GM03348 (cell line): ENCODE measurements around the gene DUOX1.

Source experiments
- DNase-seq: peaks from one replicate; pipeline ENCODE4 v3.0.0; 2012; ENCODE audit warnings: low spot score

Gene DUOX1

GRCh38 chr15:45168751-45169551 is 39.2 kb downstream of the DUOX1 start:
- no peak for DNase-seq

GRCh38 chr15:45169608-45170480 is 40.0 kb downstream of the DUOX1 start:
- DNase-seq = no peak

GRCh38 chr15:45171912-45172311 is 42.1 kb downstream of the DUOX1 start:
- no peak for DNase-seq

GRCh38 chr15:45174069-45174468 is 44.3 kb downstream of the DUOX1 start:
- DNase-seq = no peak

GRCh38 chr15:45174577-45174976 is 44.8 kb downstream of the DUOX1 start:
- no peak for DNase-seq

- no peak for DNase-seq
Measured at GRCh38 chr15:45177285-45177684, 47.5 kb downstream of the DUOX1 start.

- DNase-seq = peak; percentile 35
Measured at GRCh38 chr15:45179221-45179985, 49.6 kb downstream of the DUOX1 start.

- no peak for DNase-seq
Measured at GRCh38 chr15:45180201-45180600, 50.4 kb downstream of the DUOX1 start.

- no peak for DNase-seq
Measured at GRCh38 chr15:45180648-45181436, 51.0 kb downstream of the DUOX1 start.

GRCh38 chr15:45181491-45182285 is 51.9 kb downstream of the DUOX1 start:
- no peak for DNase-seq

GRCh38 chr15:45182996-45183395 is 53.2 kb downstream of the DUOX1 start:
- no peak for DNase-seq

GRCh38 chr15:45183511-45183910 is 53.7 kb downstream of the DUOX1 start:
- DNase-seq = no peak

- no peak for DNase-seq
Measured at GRCh38 chr15:45184562-45185041, 54.8 kb downstream of the DUOX1 start.

GRCh38 chr15:45185069-45185779 is 55.4 kb downstream of the DUOX1 start:
- DNase-seq = no peak

GRCh38 chr15:45185903-45186770 is 56.3 kb downstream of the DUOX1 start:
- DNase-seq = peak; percentile 49

- no peak for DNase-seq
Measured at GRCh38 chr15:45186771-45187577, 57.2 kb downstream of the DUOX1 start.

- DNase-seq = no peak
Measured at GRCh38 chr15:45187578-45187893, 57.7 kb downstream of the DUOX1 start.
